Ramos (cell line): Measurements from ENCODE around the gene CAPS2.

ENCODE experiments used
- in situ Hi-C: fragments of 300-500 bp; cut with MboI; formaldehyde crosslinking; loops from one replicate; pipeline ENCODE4 v1.14.3; 2022; ENCODE audit warnings: low sequenced_read_pairs; ENCODE audit not compliant: unreplicated experiment

CAPS2 gene

DNA sequence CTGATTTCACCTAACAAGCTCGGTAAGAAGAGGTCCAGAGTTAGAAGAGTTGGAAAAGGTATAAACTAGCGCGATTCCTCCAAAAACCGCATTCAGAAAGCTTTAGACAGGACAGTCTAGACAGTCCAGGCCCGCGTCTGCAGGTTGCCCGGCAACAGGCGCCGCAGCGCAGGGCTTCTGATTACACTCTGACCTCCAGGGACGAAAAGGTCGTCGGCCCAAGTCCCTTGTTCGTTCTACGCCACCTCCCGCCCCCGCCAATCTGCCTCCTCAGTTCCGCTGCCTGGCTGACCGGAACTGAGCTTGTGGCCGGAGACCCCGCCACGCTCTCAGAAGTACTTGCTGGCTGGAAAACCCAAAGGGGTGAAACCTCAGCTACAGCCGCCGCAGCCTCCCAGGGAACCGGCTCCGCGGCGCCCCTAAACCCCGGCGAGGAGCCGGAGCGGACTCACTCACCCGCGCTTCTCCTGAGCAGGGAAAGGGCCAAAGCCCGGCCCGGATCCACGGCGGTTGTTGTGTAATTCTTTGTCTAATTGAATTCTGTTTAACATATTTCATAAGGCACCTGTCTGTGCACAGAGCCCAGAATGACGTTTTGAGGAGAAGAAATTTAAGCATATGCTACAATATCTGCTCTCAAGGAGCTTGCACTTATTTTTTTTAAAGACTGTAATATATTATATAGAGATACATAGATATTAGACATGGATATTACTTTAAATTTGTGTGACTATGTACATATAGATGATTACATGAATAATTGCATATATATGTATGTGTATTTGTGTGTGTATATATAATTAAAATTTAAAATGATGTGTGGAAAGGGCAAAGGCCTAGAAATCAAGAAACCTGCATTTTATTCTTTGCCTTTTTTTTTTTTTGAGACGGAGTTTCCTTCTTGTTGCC is at the start of gene CAPS2:
Gene CAPS2, minus strand, starts transcription at position 407 of the 909 bp plus-strand sequence. CDS start 3,826 bp downstream, outside the sequence.
- in situ Hi-C loops: loop anchor here (25.0 kb wide), 1 partner anchor 707 kb away; the partner anchor contains the start of gene PHLDA1

DNA sequence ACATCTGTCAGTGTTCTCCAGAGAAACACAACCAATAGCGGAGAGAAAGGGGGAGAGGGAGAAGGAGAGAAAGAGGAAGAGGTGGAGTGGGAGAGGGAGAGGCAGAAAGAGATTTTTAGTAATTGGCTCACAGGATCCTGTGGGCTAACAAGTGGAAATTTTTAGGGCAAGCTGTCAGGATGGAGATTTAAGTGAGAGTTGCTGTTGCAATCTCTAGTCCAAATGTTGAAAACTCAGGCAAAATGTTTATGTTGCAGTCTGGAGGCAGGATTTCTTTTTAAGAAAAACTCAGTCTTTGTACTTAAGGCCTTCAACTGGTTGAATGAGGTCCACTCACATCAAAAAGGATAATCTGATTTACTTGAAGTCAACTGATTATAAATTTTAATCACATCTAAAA is 48.2 kb upstream of the CAPS2 start:
- in situ Hi-C loops: no loop called here

DNA sequence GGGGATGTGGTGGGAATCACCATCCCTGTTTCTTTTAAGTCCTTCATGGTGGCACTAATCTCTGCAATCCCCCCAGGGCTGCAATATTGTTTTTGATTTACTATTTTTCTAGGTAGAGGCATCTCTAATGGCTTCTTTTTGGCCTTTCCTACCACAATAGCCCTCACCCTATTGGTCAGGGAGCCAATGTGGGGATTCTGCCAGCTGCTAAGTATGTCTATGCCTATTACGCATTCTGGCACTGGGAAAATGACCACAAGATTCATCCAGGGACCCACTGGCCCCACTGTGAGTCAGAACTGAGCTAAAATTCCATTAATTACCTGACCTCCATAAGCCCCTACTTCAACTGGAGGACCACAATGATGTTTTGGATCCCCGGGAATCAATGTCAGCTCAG is 44.8 kb upstream of the CAPS2 start:
- in situ Hi-C loops: no loop called here

DNA sequence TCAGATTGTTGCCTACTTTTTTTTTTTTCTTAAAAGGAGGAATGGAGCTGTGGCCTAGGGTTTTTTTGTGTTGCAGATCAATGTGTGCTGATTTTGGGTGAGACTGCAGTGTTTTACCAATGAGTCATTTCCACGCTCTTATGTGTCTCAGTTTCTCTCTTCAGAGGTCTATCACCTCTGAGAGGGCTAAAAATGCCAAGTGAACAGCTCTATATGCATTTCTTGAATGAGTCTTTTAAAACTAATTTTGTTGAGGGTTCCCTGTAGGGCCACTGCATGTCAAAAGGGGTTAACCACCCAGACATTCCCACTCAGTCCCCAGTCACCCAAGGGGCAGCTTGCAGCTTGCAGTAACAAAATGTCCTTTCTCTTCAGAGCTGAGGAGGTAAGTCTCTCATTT is 36.5 kb upstream of the CAPS2 start:
- in situ Hi-C loops: no loop called here

DNA sequence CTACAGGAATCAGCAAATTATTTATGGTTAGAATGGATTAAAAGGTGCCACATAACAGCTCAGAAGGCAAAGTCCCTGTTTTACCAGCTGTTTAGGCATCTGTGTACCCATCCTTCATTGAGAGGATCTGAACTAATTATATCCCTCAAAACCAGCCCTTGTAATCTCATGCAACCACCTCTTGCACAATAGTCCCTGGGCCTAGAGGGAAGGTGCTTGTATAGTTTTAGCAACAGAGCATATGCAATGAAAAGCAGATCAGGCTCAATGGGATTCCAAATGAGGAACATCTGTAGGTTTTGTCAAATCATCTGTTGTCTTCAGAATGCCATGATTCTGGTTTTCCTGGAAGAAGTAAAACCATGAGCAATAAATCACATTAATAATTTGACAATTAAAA is 34.8 kb upstream of the CAPS2 start:
- in situ Hi-C loops: no loop called here

DNA sequence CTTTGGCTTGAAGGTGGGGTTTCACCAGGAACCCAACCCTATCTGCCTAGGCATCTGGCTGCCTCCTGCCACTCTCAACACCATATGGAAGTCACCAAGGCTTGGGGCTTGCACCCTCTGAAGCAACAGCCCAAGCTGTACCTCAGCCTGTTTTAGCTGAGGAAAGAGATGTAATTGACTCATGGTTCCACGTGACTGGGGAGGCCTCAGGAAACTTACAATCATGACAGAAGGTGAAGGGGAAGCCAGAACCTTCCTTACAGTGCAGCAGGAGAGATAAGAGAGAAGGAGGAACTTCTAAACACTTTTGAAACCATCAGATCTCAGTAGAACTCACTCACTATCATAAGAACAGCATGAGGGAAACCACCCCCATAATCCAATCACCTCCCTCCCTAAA is 31.3 kb upstream of the CAPS2 start:
- in situ Hi-C loops: no loop called here

DNA sequence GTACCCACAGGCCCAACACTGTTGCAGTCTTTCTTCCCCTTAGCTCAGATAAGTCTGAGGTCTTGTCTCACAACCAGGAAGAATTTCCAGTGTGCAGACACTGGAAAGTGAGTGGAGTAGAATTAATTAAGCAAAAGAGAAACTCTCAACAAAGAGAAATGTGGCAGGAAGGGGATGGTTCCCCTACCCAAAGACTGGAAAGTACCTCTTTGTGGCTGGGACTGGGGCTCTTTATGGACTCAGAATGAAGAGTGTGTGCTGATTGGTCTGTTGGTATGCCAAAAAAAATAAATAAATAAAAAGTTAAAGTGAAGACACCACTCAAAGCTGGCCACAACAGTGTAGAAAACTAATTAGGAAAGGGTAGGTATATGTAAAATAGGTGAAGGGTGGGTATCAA is 30.8 kb upstream of the CAPS2 start:
- in situ Hi-C loops: no loop called here

DNA sequence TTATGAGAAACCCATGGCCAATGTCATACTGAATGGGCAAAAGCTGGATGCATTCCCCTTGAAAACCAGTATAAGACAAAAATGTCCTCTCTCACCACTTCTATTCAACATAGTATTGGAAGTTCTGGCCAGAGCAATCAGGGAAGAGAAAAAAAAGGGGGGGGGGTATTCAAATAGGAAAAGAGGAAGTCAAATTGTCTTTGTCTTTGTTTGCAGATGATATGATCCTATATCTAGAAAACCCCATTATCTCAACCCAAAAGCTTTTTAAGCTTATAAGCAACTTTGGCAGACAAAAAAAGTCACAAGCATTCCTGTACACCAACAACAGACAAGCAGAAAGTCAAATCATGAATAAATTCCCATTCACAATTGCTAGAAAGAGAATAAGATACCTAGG is 23.9 kb upstream of the CAPS2 start:
- in situ Hi-C loops: no loop called here

DNA sequence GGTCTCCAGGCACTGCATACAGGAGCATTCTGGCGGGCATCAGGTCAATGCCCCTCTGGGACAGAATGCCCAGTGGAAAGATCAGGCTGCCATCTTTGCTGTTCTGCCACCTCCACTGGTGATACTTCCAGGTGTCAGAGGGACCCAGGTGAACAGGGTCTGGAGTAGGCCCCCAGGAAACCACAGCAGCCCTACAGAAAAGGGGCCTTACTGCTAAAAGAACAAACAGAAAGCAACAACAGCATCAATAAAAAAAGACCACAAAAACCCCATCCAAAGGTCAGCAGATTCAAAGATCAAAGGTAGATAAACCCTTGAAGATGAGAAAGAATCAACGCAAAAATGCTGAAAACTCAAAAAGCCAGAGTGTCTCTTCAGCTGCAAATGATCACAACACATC is 20.3 kb upstream of the CAPS2 start:
- in situ Hi-C loops: no loop called here

DNA sequence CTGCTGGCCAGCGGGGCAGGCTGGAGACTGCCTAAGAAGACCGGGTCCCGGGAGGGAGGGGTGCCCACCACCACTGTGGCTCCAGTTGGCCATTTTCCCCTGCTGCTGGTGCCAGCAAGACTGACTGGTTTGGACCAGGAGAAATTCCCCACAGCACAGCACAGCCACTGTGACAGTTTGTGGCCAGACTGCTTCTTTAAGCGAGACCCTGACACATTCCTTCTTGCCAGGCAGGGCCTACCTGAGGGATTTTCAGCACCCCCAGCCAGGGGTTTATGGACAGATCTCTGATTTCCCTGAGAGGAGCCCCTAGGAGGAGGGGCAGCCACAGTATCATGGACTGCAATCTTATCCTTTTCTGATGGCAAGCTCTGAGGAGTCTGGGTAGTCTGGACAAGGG is 19.8 kb upstream of the CAPS2 start:
- in situ Hi-C loops: loop anchor here (25.0 kb wide), 1 partner anchor 687 kb away; the partner anchor contains the start of gene PHLDA1

DNA sequence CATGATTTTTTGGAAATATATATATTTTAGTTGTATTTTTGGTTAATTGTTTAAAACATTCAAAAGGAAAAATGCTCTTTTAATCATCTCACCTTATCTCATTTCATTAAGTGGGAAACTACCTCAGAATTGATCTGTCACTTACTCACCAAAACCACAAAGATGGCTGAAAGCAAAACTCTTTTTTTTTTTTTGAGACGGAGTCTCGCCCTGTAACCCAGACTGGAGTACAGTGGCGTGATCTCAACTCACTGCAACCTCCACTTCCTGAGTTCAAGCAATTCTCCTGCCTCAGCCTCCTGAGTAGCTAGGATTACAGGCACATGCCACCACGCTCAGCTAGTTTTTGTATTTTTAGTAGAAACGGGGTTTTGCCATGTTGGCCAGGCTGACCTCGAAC is 16.1 kb upstream of the CAPS2 start:
- in situ Hi-C loops: loop anchor here (25.0 kb wide), 1 partner anchor 691 kb away; the partner anchor contains the start of gene PHLDA1

DNA sequence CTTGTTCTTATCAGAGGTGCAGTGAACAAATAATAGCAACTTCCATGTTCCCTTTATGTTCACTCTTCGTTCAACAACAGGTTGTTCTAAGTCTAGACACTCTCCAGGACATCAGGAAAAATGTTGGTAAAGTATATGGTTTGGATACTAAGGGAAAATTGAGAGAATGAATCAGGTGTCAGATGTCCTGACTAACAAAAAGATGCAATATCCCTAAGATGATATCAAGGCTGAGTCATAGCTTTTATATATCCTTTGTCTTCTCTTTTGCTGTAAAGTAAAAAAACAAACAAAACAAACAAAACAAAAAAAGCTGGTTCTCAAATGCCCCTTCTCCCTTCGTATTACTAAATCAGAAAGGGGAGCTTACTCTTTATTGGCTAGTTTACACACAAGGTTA is 15.4 kb upstream of the CAPS2 start:
- in situ Hi-C loops: loop anchor here (25.0 kb wide), 1 partner anchor 692 kb away; the partner anchor contains the start of gene PHLDA1

DNA sequence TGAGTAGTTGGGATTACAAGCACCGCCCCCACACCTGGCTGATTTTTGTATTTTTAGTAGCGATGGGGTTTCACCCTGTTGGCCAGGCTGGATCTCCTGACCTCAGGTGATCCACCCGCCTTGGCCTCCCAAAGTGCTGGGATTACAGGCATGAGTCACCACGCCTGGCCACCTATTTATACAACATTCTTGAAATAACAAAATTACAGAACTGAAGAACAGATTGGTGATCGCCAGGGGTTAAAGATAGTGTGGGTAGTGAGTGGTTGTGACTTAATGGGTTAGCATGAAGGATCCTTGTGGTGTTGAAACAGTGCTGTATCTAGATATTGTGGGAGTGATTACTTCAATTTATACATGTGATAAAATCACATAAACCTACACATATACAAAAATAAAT is 11.7 kb upstream of the CAPS2 start:
- in situ Hi-C loops: loop anchor here (25.0 kb wide), 1 partner anchor 695 kb away; the partner anchor contains the start of gene PHLDA1

DNA sequence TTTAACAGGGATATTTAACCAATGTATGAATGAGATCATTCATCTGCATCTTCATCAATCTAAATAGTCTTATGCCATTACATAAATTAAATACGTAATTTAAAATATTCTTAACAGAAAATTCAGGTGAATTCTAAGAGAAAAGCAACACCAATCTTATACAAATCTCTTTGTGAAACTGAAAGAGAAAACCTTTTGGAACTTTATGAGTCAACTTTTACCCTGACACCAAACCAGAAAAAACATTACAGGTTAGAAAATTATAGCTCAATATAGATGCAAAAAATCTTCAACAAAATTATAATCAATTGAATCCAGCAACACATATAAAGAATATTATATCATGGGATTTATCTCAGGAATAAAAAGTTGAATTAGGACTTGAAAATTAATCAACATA is 7.8 kb upstream of the CAPS2 start:
- in situ Hi-C loops: loop anchor here (25.0 kb wide), 1 partner anchor 699 kb away; the partner anchor contains the start of gene PHLDA1

DNA sequence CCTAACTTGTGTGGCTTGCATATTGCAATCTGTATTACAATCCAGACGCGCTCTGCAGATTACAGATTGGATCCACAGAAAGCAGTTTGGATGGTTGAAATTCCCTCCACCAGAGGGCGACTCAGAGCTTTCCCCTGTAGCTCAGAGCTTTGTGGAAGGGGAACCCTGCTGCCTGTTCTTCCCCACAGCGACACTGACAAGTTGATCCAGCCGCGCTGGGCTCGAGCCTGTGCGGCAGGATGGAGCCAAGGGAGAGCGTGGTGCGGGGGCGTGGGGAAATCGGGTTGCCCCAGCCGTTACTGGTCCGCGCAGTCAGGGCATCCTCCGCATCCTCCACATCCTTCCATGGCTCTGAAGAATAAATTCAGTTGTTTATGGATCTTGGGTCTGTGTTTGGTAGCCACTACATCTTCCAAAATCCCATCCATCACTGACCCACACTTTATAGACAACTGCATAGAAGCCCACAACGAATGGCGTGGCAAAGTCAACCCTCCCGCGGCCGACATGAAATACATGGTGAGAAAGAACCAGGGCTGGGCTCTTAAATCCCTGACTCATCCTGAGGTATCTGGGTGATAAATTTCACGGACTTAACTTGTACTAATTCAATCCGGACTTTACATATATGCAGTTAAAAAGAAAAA is 4.4 kb upstream of the CAPS2 start, which contains the start of gene GLIPR1L1:
Gene GLIPR1L1, plus strand, starts transcription at position 287 of the 647 bp plus-strand sequence. Its CDS starts 59 bp downstream, at position 346.
- in situ Hi-C loops: loop anchor here (25.0 kb wide), 1 partner anchor 703 kb away; the partner anchor contains the start of gene PHLDA1

DNA sequence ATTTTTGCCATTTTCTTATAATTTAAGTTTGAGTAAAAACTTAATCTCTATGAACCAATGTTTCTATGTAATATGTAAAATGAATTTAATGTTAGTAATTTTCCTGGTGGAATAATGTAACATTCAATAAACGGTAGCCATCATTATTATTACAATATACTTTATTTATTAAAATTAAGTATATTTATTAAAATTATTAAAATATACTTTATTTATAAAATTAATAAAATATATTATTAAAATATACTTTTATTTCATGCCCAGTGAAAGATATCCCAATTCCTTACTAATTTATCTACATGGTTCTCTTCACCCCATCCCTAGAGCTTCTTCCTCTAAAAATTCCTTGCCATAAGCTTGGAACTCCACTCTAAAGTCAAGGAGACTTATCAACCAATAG is 2.5 kb downstream of the CAPS2 start:
- in situ Hi-C loops: loop anchor here (25.0 kb wide), 1 partner anchor 710 kb away; the partner anchor contains the start of gene PHLDA1

DNA sequence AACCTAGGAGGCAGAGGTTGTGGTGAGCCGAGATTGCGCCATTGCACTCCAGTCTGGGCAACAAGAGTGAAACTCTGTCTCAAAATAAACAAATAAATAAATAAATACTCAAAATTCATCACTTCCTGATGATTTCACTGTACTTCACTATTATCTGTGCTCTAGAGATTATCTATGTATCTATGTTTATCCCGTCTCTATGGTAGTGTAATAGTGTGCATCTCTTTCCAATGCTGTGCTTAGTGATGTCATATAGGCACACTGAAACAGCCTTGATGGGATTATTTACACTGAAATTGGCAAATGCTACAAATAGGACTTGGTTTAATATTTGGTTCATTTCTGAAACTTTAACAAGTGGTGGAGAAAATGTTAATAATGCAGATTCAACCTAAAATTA is 6.5 kb downstream of the CAPS2 start:
- in situ Hi-C loops: no loop called here

DNA sequence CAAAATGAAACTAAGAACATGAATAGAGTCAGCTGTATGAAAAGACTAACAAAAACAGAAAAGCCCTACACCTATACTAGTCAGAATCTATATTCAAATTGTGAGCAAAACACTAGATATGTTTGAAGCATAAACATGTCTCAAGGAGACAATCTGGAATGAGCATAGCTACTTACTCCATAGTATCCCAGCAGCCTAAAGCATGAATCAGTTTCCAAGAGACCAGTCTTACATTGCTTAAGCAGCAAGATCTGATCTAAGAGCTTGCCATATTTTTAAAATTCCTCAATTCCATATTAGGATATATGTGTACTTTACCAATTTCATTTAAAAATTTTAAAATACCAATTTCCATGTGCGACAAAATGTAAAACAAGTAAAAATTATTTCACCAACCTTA is 7.7 kb downstream of the CAPS2 start:
- in situ Hi-C loops: no loop called here

DNA sequence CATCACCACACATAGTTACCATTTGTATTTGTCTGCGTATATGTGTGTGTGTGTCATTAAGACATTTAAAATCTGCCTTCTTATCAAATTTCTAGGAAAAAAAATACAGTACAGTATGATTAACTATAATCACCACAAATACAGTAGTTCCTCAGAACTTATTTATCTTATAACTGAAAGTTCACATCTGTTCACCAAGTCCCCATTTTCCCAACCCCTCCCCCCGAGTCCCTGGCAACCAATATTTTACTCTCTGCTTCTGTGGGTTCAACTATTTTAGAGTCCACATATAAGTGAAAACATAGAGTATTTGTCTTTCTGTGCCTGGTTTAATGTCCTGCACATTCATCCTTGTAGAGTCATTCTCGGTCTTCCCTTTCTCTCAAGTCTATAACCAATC is 12.3 kb downstream of the CAPS2 start:
- in situ Hi-C loops: no loop called here

DNA sequence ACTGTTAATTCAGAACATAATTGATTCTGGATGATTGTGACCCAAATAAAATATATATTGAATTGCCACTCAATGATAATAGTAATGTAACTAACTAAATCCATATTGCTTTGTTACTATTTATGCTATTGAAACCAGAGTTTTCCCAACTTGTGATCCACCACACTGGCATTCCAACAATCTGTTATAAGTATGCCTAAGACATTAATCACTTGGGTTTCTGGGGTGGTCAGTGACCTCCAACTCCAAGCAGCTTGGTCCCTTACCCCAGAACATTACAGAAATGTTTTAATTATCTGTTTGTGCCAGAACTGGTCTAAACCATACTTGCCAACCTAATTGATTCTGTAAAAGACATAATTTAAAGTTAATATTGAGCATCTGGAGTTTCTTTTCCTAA is 14.6 kb downstream of the CAPS2 start:
- in situ Hi-C loops: no loop called here

DNA sequence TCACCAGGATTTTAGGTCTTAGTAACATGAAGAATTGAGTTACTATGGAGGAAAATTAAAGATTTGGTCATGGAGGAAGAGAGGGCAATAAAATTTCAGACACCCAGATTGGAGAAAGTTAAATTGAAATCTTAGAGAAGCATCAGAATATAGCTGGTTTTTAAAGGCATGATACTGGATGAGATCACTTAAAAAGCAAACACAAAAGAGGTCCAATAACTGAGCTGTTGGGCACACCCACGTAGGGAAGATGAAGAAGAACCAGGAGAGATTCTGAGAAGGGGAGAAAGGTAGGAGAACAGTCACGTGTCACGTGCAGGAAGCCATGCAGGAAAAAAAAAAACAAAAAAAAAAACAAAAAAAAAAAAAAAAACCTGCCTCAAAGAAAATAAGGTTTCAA is 18.8 kb downstream of the CAPS2 start:
- in situ Hi-C loops: no loop called here
